AG10803 (cell line): ENCODE data around the gene SHROOM3.
A peak's percentile ranks its signal among the peaks of the same experiment; 100 is the strongest.

Source experiments
- DNase-seq: peaks from one replicate; pipeline ENCODE4 v3.0.0; 2010; ENCODE audit warnings: low read depth
- H3K4me3 ChIP-seq: 2 replicates; pipeline ENCODE4 v1.5.1; 2011; ENCODE audit warnings: mild to moderate bottlenecking, low read length, control low read depth
- TF ChIP-seq, protein P1 (sequence below): conservative IDR thresholded peaks from 2 replicates; pipeline ENCODE4 v1.5.1; 2011; ENCODE audit warnings: mild to moderate bottlenecking, low read length, control low read depth, inconsistent platforms

The SHROOM3 gene

GRCh38 chr4:76554630-76555029, 119.6 kb downstream of the SHROOM3 start:
- DNase-seq, result no peak
- TF ChIP-seq, protein P1, sequence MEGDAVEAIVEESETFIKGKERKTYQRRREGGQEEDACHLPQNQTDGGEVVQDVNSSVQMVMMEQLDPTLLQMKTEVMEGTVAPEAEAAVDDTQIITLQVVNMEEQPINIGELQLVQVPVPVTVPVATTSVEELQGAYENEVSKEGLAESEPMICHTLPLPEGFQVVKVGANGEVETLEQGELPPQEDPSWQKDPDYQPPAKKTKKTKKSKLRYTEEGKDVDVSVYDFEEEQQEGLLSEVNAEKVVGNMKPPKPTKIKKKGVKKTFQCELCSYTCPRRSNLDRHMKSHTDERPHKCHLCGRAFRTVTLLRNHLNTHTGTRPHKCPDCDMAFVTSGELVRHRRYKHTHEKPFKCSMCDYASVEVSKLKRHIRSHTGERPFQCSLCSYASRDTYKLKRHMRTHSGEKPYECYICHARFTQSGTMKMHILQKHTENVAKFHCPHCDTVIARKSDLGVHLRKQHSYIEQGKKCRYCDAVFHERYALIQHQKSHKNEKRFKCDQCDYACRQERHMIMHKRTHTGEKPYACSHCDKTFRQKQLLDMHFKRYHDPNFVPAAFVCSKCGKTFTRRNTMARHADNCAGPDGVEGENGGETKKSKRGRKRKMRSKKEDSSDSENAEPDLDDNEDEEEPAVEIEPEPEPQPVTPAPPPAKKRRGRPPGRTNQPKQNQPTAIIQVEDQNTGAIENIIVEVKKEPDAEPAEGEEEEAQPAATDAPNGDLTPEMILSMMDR, result no peak
- no peak overlapping the region for H3K4me3 ChIP-seq

- DNase-seq, result peak; percentile 31
- no peak overlapping the region for H3K4me3 ChIP-seq
- TF ChIP-seq, protein P1, result no peak
These were observed 121.4 kb downstream of the SHROOM3 start for GRCh38 chr4:76556452-76556851.

- TF ChIP-seq, protein P1, result no peak
- peak; percentile 46 for DNase-seq
- no peak overlapping the region for H3K4me3 ChIP-seq
These were observed 123.6 kb downstream of the SHROOM3 start for GRCh38 chr4:76558396-76559235.

DNA sequence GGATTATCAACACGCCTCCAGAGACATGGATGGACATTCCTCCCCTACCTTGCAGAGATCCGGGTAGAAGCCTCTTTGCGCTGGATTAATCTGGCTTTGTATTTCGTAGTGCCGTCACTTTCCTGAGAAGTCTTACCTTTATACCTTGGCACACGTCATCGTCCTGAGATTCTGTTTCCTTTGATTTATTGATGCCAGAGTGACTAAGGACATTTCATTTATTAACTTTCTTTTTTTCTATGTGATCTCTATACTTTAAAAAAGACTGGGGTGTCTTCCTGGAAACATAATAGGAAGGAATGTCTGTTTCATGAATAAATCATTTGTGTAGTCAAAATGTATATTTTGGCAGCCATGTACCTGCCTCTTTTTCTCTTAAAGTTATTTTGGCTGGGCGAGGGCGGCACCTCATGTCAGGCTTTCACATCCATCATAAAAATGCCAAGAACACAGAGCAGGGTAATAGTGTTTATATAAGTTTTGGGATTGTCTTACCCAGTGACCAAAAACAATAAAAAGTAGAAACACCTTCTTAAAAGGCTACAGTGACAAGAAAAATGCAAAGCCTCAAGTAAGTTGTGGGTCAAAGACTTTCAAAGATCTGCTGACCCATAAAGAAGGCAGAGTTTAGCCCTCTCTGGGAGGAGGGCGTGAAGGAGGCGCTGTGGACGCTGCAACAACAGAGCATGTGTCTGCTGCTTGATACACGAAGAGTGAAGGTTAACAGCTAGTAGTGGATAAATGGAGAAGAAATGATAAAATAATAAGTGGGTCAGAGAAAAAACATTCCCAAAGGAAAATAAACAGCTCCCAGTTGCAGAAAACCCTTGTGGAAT, 124.4 kb downstream of the SHROOM3 start:
- no peak overlapping the region for H3K4me3 ChIP-seq
- no peak for DNase-seq

GRCh38 chr4:76562161-76562560, 127.1 kb downstream of the SHROOM3 start:
- DNase-seq, result peak; percentile 78
- H3K4me3 ChIP-seq, result no peak overlapping the region

More for the DNA sequence above, 124.4 kb downstream of the SHROOM3 start:
- TF ChIP-seq, protein P1, result no peak

DNA sequence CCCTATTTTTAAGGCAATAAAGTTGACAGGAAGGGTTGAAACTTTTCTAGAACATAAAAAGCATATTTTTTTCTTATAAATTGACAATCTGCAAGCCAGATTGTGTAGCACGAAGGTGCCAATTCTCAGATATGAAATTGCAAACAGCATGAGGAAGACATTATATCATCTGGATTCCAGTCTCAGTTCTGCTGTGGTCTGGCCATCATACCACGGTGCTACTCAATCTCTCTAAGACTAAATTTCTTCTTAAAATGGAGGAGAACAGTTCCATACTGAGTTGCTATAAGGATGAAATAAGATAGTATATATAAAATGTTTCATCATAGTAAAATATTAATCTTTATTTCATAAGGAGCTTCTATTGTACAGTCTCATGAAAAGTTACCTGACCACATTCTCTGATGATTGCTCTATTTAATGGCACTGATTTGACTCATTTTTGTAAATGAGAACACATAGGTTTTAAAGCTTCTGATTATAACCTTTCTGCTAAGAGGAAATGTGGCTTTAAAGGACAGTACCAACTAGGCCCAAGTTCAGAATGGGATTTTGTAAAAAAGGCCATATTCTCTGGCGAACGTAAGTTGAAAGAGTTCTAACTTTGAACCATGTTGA, 127.9 kb downstream of the SHROOM3 start:
- TF ChIP-seq, protein P1, result no peak
- peak; percentile 75 for DNase-seq
- no peak overlapping the region for H3K4me3 ChIP-seq

More at GRCh38 chr4:76562161-76562560, 127.1 kb downstream of the SHROOM3 start:
- TF ChIP-seq, protein P1, result no peak
